H1 (cell line): Measurements from ENCODE around the gene TPM2. TPM values are rescaled to one million over a fixed set of nuclear protein-coding genes. Genes with fewer than 3 reads are reported as not detected.

ENCODE experiments used
- BACH1 ChIP-seq: IDR thresholded peaks from 2 replicates; pipeline ENCODE4 v1.6.1; 2012; ENCODE audit warnings: low read length, improper control_type of control experiment
- CBX8 ChIP-seq: fragments of 300-800, 300-1000 bp; sonication (generic); IDR thresholded peaks from 2 replicates; pipeline ENCODE4 v1.7.1; 2016; ENCODE audit warnings: low read depth, low read length, borderline replicate concordance
- CHD1 ChIP-seq: IDR thresholded peaks from 2 replicates; pipeline ENCODE4 v1.6.1; 2012; ENCODE audit warnings: low read depth, low read length, improper control_type of control experiment
- CREB1 ChIP-seq: IDR thresholded peaks from 2 replicates; pipeline ENCODE4 v1.6.1; 2012; ENCODE audit warnings: inconsistent platforms
- EP300 ChIP-seq, 2 experiments: IDR thresholded peaks; 1 replicate in 1 of 2; 2 replicates in 1 of 2; pipeline ENCODE4 v1.6.1; 2011 to 2012; ENCODE audit warnings: low read depth in 2 of 2, low read length in 2 of 2, mild to moderate bottlenecking in 2 of 2, borderline replicate concordance in 1 of 2, inconsistent platforms in 1 of 2, moderate library complexity in 1 of 2
- FOSL1 ChIP-seq: IDR thresholded peaks from 2 replicates; pipeline ENCODE4 v1.6.1; 2011; ENCODE audit warnings: mild to moderate bottlenecking, low read depth, low read length, moderate library complexity; ENCODE audit not compliant: insufficient read depth
- GABPA ChIP-seq: IDR thresholded peaks from 2 replicates; pipeline ENCODE4 v1.6.1; 2011; ENCODE audit warnings: mild to moderate bottlenecking, low read length, moderate library complexity, borderline replicate concordance; ENCODE audit not compliant: insufficient read depth
- JUND ChIP-seq: IDR thresholded peaks from 2 replicates; pipeline ENCODE4 v1.6.1; 2011; ENCODE audit warnings: mild to moderate bottlenecking, improper control_type of control experiment, low read length
- NANOG ChIP-seq: IDR thresholded peaks from 2 replicates; pipeline ENCODE4 v1.6.1; 2011; ENCODE audit warnings: low read length, low read depth, mild to moderate bottlenecking, inconsistent platforms; ENCODE audit not compliant: insufficient read depth, poor library complexity, severe bottlenecking
- PHF8 ChIP-seq: fragments of 200-600 bp; sonication (generic); conservative IDR thresholded peaks from 2 replicates; pipeline ENCODE4 v1.7.1; 2012; ENCODE audit warnings: low read depth, mild to moderate bottlenecking, inconsistent platforms, low read length, moderate library complexity
- POLR2AphosphoS5 ChIP-seq: IDR thresholded peaks from 2 replicates; pipeline ENCODE4 v1.6.1; 2011; ENCODE audit warnings: low read depth, low read length
- RAD21 ChIP-seq, 2 experiments: IDR thresholded peaks in 1 of 2; conservative IDR thresholded peaks in 1 of 2; 2 replicates each; pipeline ENCODE4 v1.6.1; 2011; ENCODE audit warnings: low read depth in 2 of 2, low read length in 2 of 2, improper control_type of control experiment in 1 of 2, inconsistent platforms in 1 of 2, mild to moderate bottlenecking in 1 of 2, moderate library complexity in 1 of 2
- RBBP5 ChIP-seq: IDR thresholded peaks from 2 replicates; pipeline ENCODE4 v1.7.1; 2012; ENCODE audit warnings: low read depth, mild to moderate bottlenecking, inconsistent platforms, low read length, moderate library complexity, borderline replicate concordance
- SIN3A ChIP-seq, 2 experiments: IDR thresholded peaks in 1 of 2; conservative IDR thresholded peaks in 1 of 2; 2 replicates each; pipeline ENCODE4 v1.6.1; 2011 to 2012; ENCODE audit warnings: low read length in 2 of 2, improper control_type of control experiment in 1 of 2, low read depth in 1 of 2, mild to moderate bottlenecking in 1 of 2
- SP2 ChIP-seq: IDR thresholded peaks from 2 replicates; pipeline ENCODE4 v1.6.1; 2012; ENCODE audit warnings: mild to moderate bottlenecking, low read length, inconsistent platforms
- TAF7 ChIP-seq: optimal IDR thresholded peaks from 2 replicates; pipeline ENCODE3; 2011; ENCODE audit warnings: low read depth, mild to moderate bottlenecking, inconsistent platforms, low read length, moderate library complexity, borderline replicate concordance
- polyA plus RNA-seq, 7 experiments: library from polyadenylated mRNA; depleted of rRNA in 3 of 7; stranded (reverse) in 5 of 7; unstranded in 2 of 7; fragments of >200 nt in 5 of 7; fragments of 200-250 nt in 2 of 7; gene quantifications; 1 replicate in 5 of 7; 2 replicates in 1 of 7; 4 replicates in 1 of 7; pipeline versions ENCODE4 v1.2.1 to v1.2.3, GENCODE V29; 2011 to 2013; ENCODE audit warnings: missing spikeins in 2 of 7, mixed read lengths in 2 of 7
- total RNA-seq: library from RNA; stranded (reverse); fragmentation: NEBNext Ultra II Directional; extraction: Animal tissue kit (Norgen Biotek cat#: 25700); gene quantifications from 2 replicates; pipeline ENCODE4 v1.2.1, GENCODE V29; 2021
- TF ChIP-seq, protein P1 (sequence below): IDR thresholded peaks from 2 replicates; pipeline ENCODE4 v1.6.1; 2012; ENCODE audit warnings: low read length, inconsistent platforms
- TF ChIP-seq, protein P2 (sequence below): IDR thresholded peaks from 2 replicates; pipeline ENCODE4 v1.6.1; 2012; ENCODE audit warnings: inconsistent platforms

Gene TPM2
- total and polyA plus RNA-seq, 2 of the 8 experiments (the other 6 are each of a cell fraction or from before 2014, with no cell fraction given) = 62.5 to 181 TPM

- TF ChIP-seq, protein P1, sequence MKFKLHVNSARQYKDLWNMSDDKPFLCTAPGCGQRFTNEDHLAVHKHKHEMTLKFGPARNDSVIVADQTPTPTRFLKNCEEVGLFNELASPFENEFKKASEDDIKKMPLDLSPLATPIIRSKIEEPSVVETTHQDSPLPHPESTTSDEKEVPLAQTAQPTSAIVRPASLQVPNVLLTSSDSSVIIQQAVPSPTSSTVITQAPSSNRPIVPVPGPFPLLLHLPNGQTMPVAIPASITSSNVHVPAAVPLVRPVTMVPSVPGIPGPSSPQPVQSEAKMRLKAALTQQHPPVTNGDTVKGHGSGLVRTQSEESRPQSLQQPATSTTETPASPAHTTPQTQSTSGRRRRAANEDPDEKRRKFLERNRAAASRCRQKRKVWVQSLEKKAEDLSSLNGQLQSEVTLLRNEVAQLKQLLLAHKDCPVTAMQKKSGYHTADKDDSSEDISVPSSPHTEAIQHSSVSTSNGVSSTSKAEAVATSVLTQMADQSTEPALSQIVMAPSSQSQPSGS = no peak
- no peak for TF ChIP-seq CBX8
- TF ChIP-seq, protein P2, sequence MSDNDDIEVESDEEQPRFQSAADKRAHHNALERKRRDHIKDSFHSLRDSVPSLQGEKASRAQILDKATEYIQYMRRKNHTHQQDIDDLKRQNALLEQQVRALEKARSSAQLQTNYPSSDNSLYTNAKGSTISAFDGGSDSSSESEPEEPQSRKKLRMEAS = peak; percentile 22
- TF ChIP-seq SIN3A (conservative IDR thresholded peaks at IDR 0.05 in 1 of 2, IDR thresholded peaks at IDR 0.05 in 1 of 2; ENCODE audit: low read depth in 1 of 2, low read length in 2 of 2) = peak in 1 of 2 experiments; percentile 85; a peak in 1 of 4 replicates
- no peak for TF ChIP-seq CHD1
- TF ChIP-seq EP300 (IDR thresholded peaks at IDR 0.05; ENCODE audit: borderline replicate concordance in 1 of 2, low read depth in 2 of 2, low read length in 2 of 2) = 0 out of 3 replicates have a peak, but pooled peaks of 1 of the 2 experiments have one; percentile 7
- TF ChIP-seq JUND = 0 out of 2 replicates have a peak, but pooled peaks have one; percentile 21
- peak; percentile 28; the same call in 1 of the 2 replicates for TF ChIP-seq BACH1
- peak; percentile 72; the same call in 1 of the 2 replicates for TF ChIP-seq POLR2AphosphoS5
- peak; percentile 95 for TF ChIP-seq CREB1
- TF ChIP-seq RBBP5 = no peak
- TF ChIP-seq NANOG = no peak
- TF ChIP-seq RAD21 (IDR thresholded peaks at IDR 0.05 in 1 of 2, conservative IDR thresholded peaks at IDR 0.05 in 1 of 2; ENCODE audit: low read depth in 2 of 2, low read length in 2 of 2) = no peak
- peak; percentile 87 for TF ChIP-seq GABPA
- TF ChIP-seq TAF7 = peak; percentile 73
- no peak for TF ChIP-seq FOSL1
- peak; percentile 85 for TF ChIP-seq PHF8
- TF ChIP-seq SP2 = peak; percentile 92
Measured at GRCh38 chr9:35732185-35732799, 42.6 kb upstream of the TPM2 start, which contains the start of the genes CREB3 and TLN1 (continued).
